ENCODE data around the gene NUCKS1.

DNA sequence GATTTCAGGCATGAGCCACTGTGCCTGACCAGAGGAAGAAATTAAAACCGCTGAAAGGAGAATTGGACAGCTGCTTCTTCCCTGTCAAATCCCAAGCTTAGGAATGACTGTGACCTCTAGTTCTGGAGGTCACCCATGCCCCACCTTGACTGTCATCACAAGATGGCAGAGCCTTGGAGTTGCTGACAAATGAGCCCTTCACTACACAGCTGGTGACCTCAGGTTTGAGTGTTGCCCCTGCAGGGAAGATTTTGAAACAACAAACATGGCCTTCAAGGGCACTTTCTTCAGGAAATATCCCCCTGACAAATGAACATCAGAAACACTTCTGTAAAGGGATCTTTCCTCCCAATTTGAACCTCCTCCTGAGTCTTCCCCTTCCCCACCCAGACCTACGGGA, 62.7 kb downstream of the NUCKS1 start:
- TF ChIP-seq, protein P1, sequence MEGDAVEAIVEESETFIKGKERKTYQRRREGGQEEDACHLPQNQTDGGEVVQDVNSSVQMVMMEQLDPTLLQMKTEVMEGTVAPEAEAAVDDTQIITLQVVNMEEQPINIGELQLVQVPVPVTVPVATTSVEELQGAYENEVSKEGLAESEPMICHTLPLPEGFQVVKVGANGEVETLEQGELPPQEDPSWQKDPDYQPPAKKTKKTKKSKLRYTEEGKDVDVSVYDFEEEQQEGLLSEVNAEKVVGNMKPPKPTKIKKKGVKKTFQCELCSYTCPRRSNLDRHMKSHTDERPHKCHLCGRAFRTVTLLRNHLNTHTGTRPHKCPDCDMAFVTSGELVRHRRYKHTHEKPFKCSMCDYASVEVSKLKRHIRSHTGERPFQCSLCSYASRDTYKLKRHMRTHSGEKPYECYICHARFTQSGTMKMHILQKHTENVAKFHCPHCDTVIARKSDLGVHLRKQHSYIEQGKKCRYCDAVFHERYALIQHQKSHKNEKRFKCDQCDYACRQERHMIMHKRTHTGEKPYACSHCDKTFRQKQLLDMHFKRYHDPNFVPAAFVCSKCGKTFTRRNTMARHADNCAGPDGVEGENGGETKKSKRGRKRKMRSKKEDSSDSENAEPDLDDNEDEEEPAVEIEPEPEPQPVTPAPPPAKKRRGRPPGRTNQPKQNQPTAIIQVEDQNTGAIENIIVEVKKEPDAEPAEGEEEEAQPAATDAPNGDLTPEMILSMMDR (IDR thresholded peaks at IDR 0.05; ENCODE audit: poor library complexity, severe bottlenecking) = no peak
- no peak for TF ChIP-seq EP300 (conservative IDR thresholded peaks at IDR 0.05; ENCODE audit: poor library complexity, severe bottlenecking)
- TF ChIP-seq, protein P2, sequence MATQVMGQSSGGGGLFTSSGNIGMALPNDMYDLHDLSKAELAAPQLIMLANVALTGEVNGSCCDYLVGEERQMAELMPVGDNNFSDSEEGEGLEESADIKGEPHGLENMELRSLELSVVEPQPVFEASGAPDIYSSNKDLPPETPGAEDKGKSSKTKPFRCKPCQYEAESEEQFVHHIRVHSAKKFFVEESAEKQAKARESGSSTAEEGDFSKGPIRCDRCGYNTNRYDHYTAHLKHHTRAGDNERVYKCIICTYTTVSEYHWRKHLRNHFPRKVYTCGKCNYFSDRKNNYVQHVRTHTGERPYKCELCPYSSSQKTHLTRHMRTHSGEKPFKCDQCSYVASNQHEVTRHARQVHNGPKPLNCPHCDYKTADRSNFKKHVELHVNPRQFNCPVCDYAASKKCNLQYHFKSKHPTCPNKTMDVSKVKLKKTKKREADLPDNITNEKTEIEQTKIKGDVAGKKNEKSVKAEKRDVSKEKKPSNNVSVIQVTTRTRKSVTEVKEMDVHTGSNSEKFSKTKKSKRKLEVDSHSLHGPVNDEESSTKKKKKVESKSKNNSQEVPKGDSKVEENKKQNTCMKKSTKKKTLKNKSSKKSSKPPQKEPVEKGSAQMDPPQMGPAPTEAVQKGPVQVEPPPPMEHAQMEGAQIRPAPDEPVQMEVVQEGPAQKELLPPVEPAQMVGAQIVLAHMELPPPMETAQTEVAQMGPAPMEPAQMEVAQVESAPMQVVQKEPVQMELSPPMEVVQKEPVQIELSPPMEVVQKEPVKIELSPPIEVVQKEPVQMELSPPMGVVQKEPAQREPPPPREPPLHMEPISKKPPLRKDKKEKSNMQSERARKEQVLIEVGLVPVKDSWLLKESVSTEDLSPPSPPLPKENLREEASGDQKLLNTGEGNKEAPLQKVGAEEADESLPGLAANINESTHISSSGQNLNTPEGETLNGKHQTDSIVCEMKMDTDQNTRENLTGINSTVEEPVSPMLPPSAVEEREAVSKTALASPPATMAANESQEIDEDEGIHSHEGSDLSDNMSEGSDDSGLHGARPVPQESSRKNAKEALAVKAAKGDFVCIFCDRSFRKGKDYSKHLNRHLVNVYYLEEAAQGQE (IDR thresholded peaks at IDR 0.05; ENCODE audit: borderline replicate concordance) = no peak

All from neural cell (in vitro differentiated cells).